IMR-90 (cell line): ENCODE results near the gene ESYT3. TPM values are rescaled to one million over a fixed set of nuclear protein-coding genes. Genes with fewer than 3 reads are reported as not detected.

Experiments
- ATAC-seq: fragments of 200-7000 bp; cut with Tn5 transposase; 2 replicates; pipeline ENCODE4 v1.9.1; 2020; ENCODE audit warnings: low read depth, mild to moderate bottlenecking, moderate library complexity
- BruUV-seq: library from RNA; stranded (reverse); fragments of 400-500 nt; replicated peaks from 2 replicates; lab custom pipeline; 2021; lab: Mats Ljungman, UMichigan
- CTCF ChIA-PET: fragments of 300-600 bp; formaldehyde crosslinking; extraction: SDS; loops from one replicate; lab custom pipeline; 2021; ENCODE audit warnings: antibody characterized with exemption; lab: Yijun Ruan, JAX
- POLR2A ChIA-PET: fragments of 300-600 bp; sonication (Branson Sonifier 250); formaldehyde crosslinking; loops from one replicate; lab custom pipeline; 2022; ENCODE audit warnings: antibody characterized with exemption; ENCODE audit not compliant: unreplicated experiment; lab: Charles Lee
- DNase-seq: peaks from one replicate; pipeline ENCODE4 v3.0.0; 2013
- H2AFZ ChIP-seq: replicated peaks from 2 replicates; pipeline ENCODE3; 2013; ENCODE audit warnings: low read length, mild to moderate bottlenecking; ENCODE audit not compliant: poor library complexity
- H2AK5ac ChIP-seq: 2 replicates; pipeline ENCODE4 v1.6.1; 2013; ENCODE audit warnings: low read depth, low read length, inconsistent platforms
- H2AK9ac ChIP-seq: replicated peaks from 2 replicates; pipeline ENCODE3; 2013; ENCODE audit warnings: mild to moderate bottlenecking, low read depth, low read length, moderate library complexity; ENCODE audit not compliant: poor library complexity
- H2BK120ac ChIP-seq: 2 replicates; pipeline ENCODE4 v1.6.1; 2013; ENCODE audit warnings: low read depth, low read length, inconsistent platforms
- H2BK15ac ChIP-seq: 3 replicates; pipeline ENCODE4 v1.6.1; 2013; ENCODE audit warnings: low read depth, low read length, inconsistent platforms
- H2BK20ac ChIP-seq: 2 replicates; pipeline ENCODE4 v1.6.1; 2013; ENCODE audit warnings: low read depth, mild to moderate bottlenecking, inconsistent platforms, low read length, moderate library complexity
- H2BK5ac ChIP-seq: 2 replicates; pipeline ENCODE4 v1.6.1; 2013; ENCODE audit warnings: mild to moderate bottlenecking, low read depth, low read length, inconsistent platforms; ENCODE audit not compliant: poor library complexity, severe bottlenecking
- H3K14ac ChIP-seq: replicated peaks from 2 replicates; pipeline ENCODE4 v1.6.1; 2013; ENCODE audit warnings: low read depth, low read length, inconsistent platforms
- H3K18ac ChIP-seq: 2 replicates; pipeline ENCODE4 v1.6.1; 2013; ENCODE audit warnings: low read depth, low read length, control low read depth
- H3K23ac ChIP-seq: 2 replicates; pipeline ENCODE4 v1.6.1; 2013; ENCODE audit warnings: low read depth, low read length, inconsistent platforms
- H3K27ac ChIP-seq: 2 replicates; pipeline ENCODE4 v1.5.1; 2013; ENCODE audit warnings: mild to moderate bottlenecking, control low read depth, low read length; ENCODE audit not compliant: insufficient read depth
- H3K27me3 ChIP-seq: 2 replicates; pipeline ENCODE4 v1.6.1; 2013; ENCODE audit warnings: low read length; ENCODE audit not compliant: control insufficient read depth, insufficient read depth
- H3K36me3 ChIP-seq: 2 replicates; pipeline ENCODE4 v1.6.1; 2013; ENCODE audit warnings: low read length, mixed read lengths; ENCODE audit not compliant: control insufficient read depth, insufficient read depth
- H3K4ac ChIP-seq: 2 replicates; pipeline ENCODE4 v1.6.1; 2013; ENCODE audit warnings: low read depth, low read length, inconsistent platforms
- H3K4me1 ChIP-seq: 2 replicates; pipeline ENCODE4 v1.6.1; 2013; ENCODE audit warnings: low read length, mixed read lengths; ENCODE audit not compliant: control insufficient read depth, insufficient read depth
- H3K4me2 ChIP-seq: 2 replicates; pipeline ENCODE4 v1.6.1; 2013; ENCODE audit warnings: low read depth, mild to moderate bottlenecking, control low read depth, low read length, moderate library complexity
- H3K4me3 ChIP-seq: 2 replicates; pipeline ENCODE4 v1.5.1; 2013; ENCODE audit warnings: low read depth, mild to moderate bottlenecking, control low read depth, low read length, moderate library complexity; ENCODE audit not compliant: insufficient read depth
- H3K56ac ChIP-seq: 2 replicates; pipeline ENCODE4 v1.6.1; 2013; ENCODE audit warnings: low read length, inconsistent platforms; ENCODE audit not compliant: insufficient read depth; ENCODE audit errors: extremely low read depth
- H3K79me1 ChIP-seq, 2 experiments: 2 replicates each; pipeline ENCODE4 v1.6.1; 2013; ENCODE audit warnings: low read length in 2 of 2, inconsistent platforms in 1 of 2, low read depth in 1 of 2
- H3K9ac ChIP-seq: 2 replicates; pipeline ENCODE4 v1.6.1; 2013; ENCODE audit warnings: low read depth, low read length, control low read depth
- H3K9me1 ChIP-seq: 2 replicates; pipeline ENCODE4 v1.6.1; 2013; ENCODE audit warnings: low read length, inconsistent platforms; ENCODE audit not compliant: insufficient read depth
- H3K9me3 ChIP-seq: 2 replicates; pipeline ENCODE4 v1.6.1; 2013; ENCODE audit warnings: low read length; ENCODE audit not compliant: control insufficient read depth, insufficient read depth
- H4K20me1 ChIP-seq: 2 replicates; pipeline ENCODE4 v1.6.1; 2013; ENCODE audit warnings: low read length, inconsistent platforms; ENCODE audit not compliant: insufficient read depth
- H4K5ac ChIP-seq: 2 replicates; pipeline ENCODE4 v1.6.1; 2013; ENCODE audit warnings: mild to moderate bottlenecking, low read depth, low read length, control low read depth
- H4K8ac ChIP-seq, 2 experiments: 2 replicates each; pipeline ENCODE4 v1.6.1; 2013; ENCODE audit warnings: low read depth in 2 of 2, low read length in 2 of 2, control low read depth in 1 of 2, inconsistent platforms in 1 of 2
- H4K91ac ChIP-seq: 2 replicates; pipeline ENCODE4 v1.6.1; 2013; ENCODE audit warnings: low read depth, low read length, inconsistent platforms; ENCODE audit not compliant: insufficient read depth
- CHD1 ChIP-seq: IDR thresholded peaks from 2 replicates; pipeline ENCODE4 v1.6.1; 2012; ENCODE audit warnings: low read depth, low read length, improper control_type of control experiment
- CTCF ChIP-seq: conservative IDR thresholded peaks from 2 replicates; pipeline ENCODE4 v1.5.1; 2012; ENCODE audit warnings: mild to moderate bottlenecking, low read depth, low read length, improper control_type of control experiment
- MAFK ChIP-seq: IDR thresholded peaks from 2 replicates; pipeline ENCODE4 v1.6.1; 2012; ENCODE audit warnings: low read depth, low read length, improper control_type of control experiment
- MAZ ChIP-seq: IDR thresholded peaks from 2 replicates; pipeline ENCODE4 v1.6.1; 2012; ENCODE audit warnings: low read depth, mild to moderate bottlenecking, low read length, improper control_type of control experiment, moderate library complexity, borderline replicate concordance
- MXI1 ChIP-seq: IDR thresholded peaks from 2 replicates; pipeline ENCODE4 v1.6.1; 2012; ENCODE audit warnings: low read depth, mild to moderate bottlenecking, low read length, moderate library complexity, borderline replicate concordance
- RFX5 ChIP-seq: IDR thresholded peaks from 2 replicates; pipeline ENCODE4 v1.8.0; 2012; ENCODE audit warnings: low read depth, mild to moderate bottlenecking, low read length, moderate library complexity
- WGBS, 2 experiments: methylation state at CpG; one replicate each; pipeline versions ENCODE4 v1.1.5 to v1.1.7; 2013; ENCODE audit warnings: missing lambda C conversion rate in 2 of 2; ENCODE audit not compliant: insufficient read length in 1 of 2; ENCODE audit errors: extremely low coverage in 2 of 2; 5-methylcytosine and 5-hydroxymethylcytosine counted together
- dilution Hi-C: fragments of 300-500 bp; cut with HindIII; formaldehyde crosslinking; loops from one replicate; pipeline ENCODE4 v1.14.3; 2018; ENCODE audit warnings: low sequenced_read_pairs; ENCODE audit not compliant: unreplicated experiment
- in situ Hi-C: fragments of 300-500 bp; cut with MboI; formaldehyde crosslinking; loops from 3 replicates; pipeline ENCODE4 v1.14.3; 2019; ENCODE audit warnings: low sequenced_read_pairs, inconsistent platforms, mixed read lengths
- intact Hi-C: fragments of 100-400 bp; cut with micrococcal nuclease; formaldehyde crosslinking; loops from 2 replicates; pipeline ENCODE4 v1.10.0; 2022
- polyA plus RNA-seq, 3 experiments: library from polyadenylated mRNA; depleted of rRNA; stranded (reverse); fragments of >200 nt; gene quantifications; 2 replicates each; pipeline ENCODE4 v1.2.3, GENCODE V29; 2012; ENCODE audit warnings: low replicate concordance in 1 of 3
- total RNA-seq: library from RNA; depleted of rRNA; stranded (reverse); fragments of >200 nt; gene quantifications from 2 replicates; pipeline ENCODE4 v1.2.3, GENCODE V29; 2012
- TF ChIP-seq, protein P1 (sequence below): fragments of 150-350 bp; IDR thresholded peaks from 2 replicates; pipeline ENCODE4 v1.6.1; 2016; ENCODE audit warnings: low read depth, mild to moderate bottlenecking, low read length, moderate library complexity, borderline replicate concordance

Gene ESYT3
- total and polyA plus RNA-seq, 2 of the 4 experiments (the other 2 are of a cell fraction) = under 0.01 to 0.02 TPM

DNA sequence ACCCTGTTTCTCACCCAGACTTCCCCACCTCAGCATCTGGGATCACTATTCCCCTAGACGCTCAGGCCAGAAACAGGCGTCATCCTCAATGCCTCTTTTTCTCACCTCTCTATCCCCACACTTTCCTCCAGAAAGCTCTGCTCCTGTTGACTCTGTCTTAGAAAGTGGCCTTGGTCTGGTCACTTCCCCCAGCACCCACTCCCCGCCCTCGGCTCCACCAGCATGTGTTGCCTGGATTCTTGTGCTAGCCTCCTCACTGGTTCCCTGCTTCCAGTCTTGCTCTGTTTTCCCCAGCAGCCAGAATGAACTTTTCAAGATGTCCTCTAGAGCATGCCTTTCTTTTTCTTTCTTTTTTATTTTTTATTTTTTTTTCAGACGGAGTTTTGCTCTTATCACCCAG is 39.7 kb upstream of the ESYT3 start:
- Histone ChIP-seq H2BK20ac (no peak overlapping the region), H2BK15ac (no peak overlapping the region), H3K9ac (no peak overlapping the region), H3K23ac (no peak overlapping the region), H3K36me3 (peaks cover 9% of the 10 kb centered on the region), H3K9me1 (no peaks in the 10 kb centered on the region; the same call in 1 of the 2 replicates), H3K18ac (no peak overlapping the region), H4K8ac (no peak overlapping the region), H4K5ac (no peak overlapping the region), H3K4me3 (no peak overlapping the region), H3K27me3 (no peaks in the 10 kb centered on the region), H2AFZ (no peak overlapping the region), H3K4me1 (peaks cover 6% of the 10 kb centered on the region), H2BK5ac (no peak overlapping the region), H3K4ac (no peak overlapping the region), H3K4me2 (no peak overlapping the region), H3K9me3 (no peaks in the 10 kb centered on the region), H3K79me1 (peaks cover 5 to 28% of the 10 kb centered on the region in 2 experiments; a peak in 2 of 4 replicates), H4K20me1 (no peaks in the 10 kb centered on the region; the same call in 1 of the 2 replicates), H2BK120ac (no peak overlapping the region), H3K27ac (no peak overlapping the region), H2AK5ac (no peak overlapping the region), H4K91ac (no peak overlapping the region), H2AK9ac (no peak overlapping the region), H3K14ac (no peak overlapping the region), H3K56ac (no peak overlapping the region)
- TF ChIP-seq MAFK = no peak
- TF ChIP-seq CTCF = no peak
- no peak for TF ChIP-seq MXI1
- TF ChIP-seq, protein P1, sequence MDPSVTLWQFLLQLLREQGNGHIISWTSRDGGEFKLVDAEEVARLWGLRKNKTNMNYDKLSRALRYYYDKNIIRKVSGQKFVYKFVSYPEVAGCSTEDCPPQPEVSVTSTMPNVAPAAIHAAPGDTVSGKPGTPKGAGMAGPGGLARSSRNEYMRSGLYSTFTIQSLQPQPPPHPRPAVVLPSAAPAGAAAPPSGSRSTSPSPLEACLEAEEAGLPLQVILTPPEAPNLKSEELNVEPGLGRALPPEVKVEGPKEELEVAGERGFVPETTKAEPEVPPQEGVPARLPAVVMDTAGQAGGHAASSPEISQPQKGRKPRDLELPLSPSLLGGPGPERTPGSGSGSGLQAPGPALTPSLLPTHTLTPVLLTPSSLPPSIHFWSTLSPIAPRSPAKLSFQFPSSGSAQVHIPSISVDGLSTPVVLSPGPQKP = no peak
- TF ChIP-seq CHD1 = no peak
- no peak for TF ChIP-seq MAZ
- no peak for TF ChIP-seq RFX5
- ATAC-seq (no peak), DNase-seq (no peak)
- BruUV-seq = no TSS peak
- intact Hi-C loops (loop anchor here (5.0 kb wide), 1 partner anchor 47 kb away; the partner anchor contains the start of gene MRAS), in situ Hi-C loops (no loop called here), dilution Hi-C loops (no loop called here)
- ChIA-PET POLR2A (no interaction called here), CTCF (no interaction called here)
- 100% methylated on average over 4 of the region's 5 CpGs; no CpG with 5 or more reads in 1 of the 2 experiments for WGBS, 2 experiments
